GM12874 (cell line): Measurements from ENCODE around the gene TRAF2.

Source experiments
- TF ChIP-seq, protein P1 (sequence below): IDR thresholded peaks from 2 replicates; pipeline ENCODE4 v1.5.1; 2011; ENCODE audit warnings: low read depth, mild to moderate bottlenecking, control low read depth, low read length, moderate library complexity; ENCODE audit not compliant: insufficient read depth

TRAF2 gene

DNA sequence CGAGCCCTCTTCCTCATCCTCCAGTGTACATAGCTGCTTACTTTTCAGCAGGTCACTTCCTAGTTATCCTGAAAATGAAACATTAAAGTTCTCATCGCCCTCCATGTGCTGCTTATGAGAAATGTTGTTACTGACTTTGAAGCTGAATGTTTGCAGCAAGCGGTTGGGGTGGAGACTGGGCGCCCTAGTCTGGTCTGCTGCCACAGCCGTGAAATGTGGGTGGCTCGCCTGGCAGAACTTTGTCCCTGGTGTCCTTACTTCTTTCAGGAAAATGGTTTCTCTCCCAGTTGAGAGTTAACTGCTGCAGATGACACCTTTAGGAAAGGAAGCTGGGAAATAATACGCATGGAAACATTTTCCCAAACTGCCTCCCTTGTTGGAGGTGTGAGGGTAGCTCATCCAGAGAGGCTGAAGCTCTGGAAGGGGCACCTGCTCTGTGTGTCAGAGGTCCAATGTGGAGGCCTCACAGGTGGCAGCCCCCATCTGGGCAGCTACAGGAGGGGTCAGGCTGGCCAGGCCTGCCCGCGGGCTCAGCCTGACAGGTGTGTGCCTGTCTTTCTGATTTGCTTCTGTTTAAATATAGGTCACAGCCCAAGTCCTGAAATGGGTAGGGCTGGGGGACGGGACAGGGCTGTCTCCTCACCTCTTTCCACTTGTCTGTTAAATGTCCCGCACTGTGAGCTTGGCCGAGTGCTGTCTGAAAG lies 24.0 kb downstream of the TRAF2 start:
- TF ChIP-seq, protein P1, sequence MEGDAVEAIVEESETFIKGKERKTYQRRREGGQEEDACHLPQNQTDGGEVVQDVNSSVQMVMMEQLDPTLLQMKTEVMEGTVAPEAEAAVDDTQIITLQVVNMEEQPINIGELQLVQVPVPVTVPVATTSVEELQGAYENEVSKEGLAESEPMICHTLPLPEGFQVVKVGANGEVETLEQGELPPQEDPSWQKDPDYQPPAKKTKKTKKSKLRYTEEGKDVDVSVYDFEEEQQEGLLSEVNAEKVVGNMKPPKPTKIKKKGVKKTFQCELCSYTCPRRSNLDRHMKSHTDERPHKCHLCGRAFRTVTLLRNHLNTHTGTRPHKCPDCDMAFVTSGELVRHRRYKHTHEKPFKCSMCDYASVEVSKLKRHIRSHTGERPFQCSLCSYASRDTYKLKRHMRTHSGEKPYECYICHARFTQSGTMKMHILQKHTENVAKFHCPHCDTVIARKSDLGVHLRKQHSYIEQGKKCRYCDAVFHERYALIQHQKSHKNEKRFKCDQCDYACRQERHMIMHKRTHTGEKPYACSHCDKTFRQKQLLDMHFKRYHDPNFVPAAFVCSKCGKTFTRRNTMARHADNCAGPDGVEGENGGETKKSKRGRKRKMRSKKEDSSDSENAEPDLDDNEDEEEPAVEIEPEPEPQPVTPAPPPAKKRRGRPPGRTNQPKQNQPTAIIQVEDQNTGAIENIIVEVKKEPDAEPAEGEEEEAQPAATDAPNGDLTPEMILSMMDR: no peak

DNA sequence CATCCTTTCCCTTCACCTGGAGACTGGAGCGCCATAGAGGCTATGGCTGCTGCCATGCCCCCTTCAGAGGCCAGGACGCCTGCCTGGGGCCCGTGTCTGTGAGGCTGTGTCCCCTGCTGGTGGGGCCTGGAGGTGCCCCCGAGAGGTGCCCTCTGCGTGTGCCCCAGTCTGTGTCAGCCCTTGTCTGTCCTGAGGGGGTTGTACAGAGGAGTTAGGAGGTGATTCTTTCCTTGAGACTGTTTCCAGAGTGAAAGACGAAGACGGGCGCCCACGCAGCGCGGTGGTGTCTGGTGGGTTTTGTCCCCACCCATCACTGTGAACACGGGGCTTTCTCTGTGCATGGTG lies 24.6 kb downstream of the TRAF2 start:
- TF ChIP-seq, protein P1: no peak

DNA sequence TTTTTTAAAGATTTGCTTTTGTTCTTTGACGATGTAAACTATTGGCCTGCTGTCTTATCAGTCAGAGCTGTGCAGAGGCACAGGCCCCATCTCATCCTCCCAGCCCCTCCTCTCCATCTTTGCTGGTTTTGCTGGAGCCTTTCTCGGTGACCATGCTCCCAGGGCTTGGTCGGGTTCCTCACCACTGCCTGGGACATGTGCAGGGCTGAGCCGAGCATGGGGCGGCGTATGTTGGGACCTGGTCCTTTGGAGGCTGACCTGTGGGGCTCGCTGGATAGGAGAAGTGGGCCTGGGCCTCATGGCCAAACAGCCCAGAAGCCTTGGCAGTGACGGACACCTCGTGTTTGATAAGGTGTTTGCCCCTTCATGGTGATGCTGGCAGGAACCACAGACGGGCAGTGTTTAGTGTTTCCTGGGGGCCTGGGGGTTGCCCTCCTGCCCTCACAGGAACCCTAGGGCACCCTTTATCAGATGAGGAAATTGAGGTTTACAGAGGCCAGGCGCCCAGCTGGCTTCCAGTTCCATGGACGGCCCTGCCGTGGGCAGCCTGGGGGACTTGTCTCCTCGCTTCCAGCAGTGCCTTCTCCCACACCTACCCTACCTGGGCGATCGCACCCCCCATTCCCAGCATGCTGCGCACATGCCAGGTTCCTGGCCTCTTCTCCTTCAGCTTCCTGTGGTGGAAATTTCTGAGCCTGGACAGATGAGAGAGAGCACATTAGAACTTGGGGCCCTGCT lies 27.6 kb downstream of the TRAF2 start:
- TF ChIP-seq, protein P1: no peak

DNA sequence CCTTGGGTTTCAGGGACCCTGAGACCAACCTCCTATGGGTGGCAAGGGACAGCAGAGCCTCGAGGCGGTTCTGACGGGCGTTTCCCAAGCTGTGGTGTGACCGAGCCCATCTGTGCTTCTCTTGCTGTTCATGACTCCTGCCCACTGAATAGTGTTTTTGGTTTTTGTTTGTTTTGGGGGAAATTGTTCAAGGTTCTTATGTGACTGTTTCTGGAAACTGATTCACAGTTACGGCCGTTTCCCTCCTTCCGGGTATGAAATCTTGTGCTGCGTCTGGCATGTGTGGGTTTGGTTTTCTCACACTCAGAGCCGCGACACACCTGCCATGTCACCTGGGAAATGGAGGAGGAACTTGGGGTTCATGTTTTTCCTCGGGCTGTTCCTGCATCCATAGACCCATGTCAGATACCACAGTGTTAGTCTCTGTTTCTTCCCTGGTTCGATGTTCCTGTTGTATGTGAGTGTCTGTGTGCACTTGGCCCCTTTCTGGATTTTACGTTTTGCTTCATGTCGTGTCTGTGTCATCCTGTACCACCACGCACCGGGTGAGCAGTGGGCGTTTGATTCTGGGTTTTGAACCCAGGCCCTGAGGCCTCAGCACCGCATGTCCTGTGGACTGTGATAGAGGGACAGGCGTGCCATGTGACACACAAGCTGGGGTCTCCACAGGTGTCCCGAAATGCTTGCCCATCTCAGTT lies 29.5 kb downstream of the TRAF2 start:
- TF ChIP-seq, protein P1: no peak

DNA sequence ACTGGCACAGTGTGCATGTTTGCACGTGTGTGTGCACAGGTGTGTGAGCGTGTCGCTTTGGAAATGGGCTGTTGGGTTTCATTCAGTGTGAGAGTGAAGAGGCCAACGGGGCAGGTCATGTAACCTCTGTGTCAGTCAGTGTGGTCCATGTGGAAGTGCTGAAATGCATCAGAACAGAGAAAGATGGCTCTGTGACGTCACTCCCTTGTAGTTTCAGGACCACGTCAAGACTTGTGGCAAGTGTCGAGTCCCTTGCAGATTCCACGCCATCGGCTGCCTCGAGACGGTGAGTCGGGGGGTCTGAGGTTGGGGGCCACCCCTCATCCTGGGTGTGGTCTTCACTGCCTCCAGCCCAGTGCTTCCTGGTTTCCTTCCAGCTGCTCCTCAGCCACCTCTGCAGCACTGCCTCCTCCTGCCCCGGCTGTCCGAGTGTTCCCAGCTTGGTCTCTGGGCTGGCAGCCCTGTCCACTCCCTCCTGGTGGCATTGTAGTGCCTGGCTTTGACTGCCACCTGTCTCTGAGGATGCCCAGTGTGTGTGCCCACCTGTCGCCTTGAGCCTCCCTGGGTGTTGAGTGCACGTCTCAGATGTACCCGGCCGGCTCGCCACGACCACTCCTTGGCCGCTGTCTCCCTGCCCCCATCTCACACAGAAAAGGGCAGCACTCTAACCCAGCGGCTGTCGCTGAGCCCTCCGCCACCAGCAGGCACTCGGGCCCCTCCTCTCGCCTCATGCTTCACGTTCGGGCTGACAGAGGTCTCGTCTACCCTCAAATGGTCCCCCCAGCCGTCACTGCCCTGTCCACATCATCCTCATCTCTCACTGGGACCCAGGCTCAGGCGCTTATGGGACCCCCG lies 30.2 kb downstream of the TRAF2 start:
- TF ChIP-seq, protein P1: no peak

DNA sequence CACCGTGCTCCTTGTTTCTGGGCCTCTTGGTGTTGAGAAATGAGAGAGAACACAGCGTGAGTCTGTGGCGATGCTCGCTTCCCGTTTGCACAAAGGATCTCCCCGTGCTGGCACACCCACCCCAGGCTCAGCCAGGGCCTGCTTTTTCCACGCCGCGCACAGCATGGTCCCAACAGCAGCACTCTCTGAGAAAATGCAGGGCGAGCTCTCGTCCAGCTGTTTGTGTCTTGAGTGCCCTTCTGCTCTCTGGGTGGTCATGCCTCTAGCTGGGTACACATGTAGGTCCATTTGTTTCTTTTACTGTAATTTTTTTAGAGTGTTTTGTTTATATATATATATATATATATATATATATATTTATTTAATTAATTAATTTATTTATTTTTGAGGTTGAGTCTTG lies 31.6 kb downstream of the TRAF2 start:
- TF ChIP-seq, protein P1: no peak

DNA sequence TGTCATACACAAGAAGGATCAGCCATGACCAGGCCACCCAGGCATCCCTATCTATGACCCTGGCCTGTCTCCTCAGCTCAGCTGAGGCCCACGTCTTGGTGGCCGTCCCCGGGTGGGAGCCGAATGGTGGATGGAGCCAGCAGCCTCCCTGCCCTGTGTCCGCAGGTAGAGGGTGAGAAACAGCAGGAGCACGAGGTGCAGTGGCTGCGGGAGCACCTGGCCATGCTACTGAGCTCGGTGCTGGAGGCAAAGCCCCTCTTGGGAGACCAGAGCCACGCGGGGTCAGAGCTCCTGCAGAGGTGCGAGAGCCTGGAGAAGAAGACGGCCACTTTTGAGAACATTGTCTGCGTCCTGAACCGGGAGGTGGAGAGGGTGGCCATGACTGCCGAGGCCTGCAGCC lies 33.8 kb downstream of the TRAF2 start:
- TF ChIP-seq, protein P1: no peak
